Glomerular endothelial cell (primary cell): Measurements from ENCODE around the gene FAM53A. TPM values are rescaled to one million over a fixed set of nuclear protein-coding genes. Genes with fewer than 3 reads are reported as not detected.
"Not testable (repeated sequence)": the region's sequence is repeated elsewhere in the genome, so short reads cannot be mapped to it uniquely, and the experiment has no call there.

Experiments used
- DNase-seq: peaks from one replicate; pipeline ENCODE4 v3.0.0-alpha.2; 2011; ENCODE audit warnings: low read depth, low spot score; ENCODE audit errors: extremely low read depth
- total RNA-seq: library from RNA; depleted of rRNA; stranded (reverse); fragments of >200 nt; gene quantifications from 2 replicates; pipeline ENCODE4 v1.2.3, GENCODE V29; 2015

Gene FAM53A
- total RNA-seq, 1 donor from 2014 or later: 7.8 TPM

DNA sequence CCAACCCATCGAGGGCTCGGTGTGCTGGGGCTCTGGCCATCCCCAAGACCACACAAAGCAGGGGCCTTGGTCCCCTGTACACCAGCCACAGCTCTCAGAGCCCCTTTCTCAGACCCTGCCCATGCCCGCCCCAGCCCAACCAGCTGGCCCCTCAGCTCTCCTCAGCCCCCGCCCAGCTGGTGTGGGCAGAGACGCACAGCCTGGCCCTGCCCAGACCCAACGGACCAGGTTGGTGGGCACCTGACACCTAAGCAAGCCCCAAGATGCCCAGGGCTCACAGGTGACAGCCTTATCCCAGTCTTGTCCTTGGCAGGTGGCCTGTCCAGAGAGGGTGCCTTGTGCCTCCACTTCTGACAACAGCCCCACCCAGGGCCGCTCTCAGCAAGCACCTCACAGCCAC, 42.4 kb downstream of the FAM53A start:
- no peak for DNase-seq

DNA sequence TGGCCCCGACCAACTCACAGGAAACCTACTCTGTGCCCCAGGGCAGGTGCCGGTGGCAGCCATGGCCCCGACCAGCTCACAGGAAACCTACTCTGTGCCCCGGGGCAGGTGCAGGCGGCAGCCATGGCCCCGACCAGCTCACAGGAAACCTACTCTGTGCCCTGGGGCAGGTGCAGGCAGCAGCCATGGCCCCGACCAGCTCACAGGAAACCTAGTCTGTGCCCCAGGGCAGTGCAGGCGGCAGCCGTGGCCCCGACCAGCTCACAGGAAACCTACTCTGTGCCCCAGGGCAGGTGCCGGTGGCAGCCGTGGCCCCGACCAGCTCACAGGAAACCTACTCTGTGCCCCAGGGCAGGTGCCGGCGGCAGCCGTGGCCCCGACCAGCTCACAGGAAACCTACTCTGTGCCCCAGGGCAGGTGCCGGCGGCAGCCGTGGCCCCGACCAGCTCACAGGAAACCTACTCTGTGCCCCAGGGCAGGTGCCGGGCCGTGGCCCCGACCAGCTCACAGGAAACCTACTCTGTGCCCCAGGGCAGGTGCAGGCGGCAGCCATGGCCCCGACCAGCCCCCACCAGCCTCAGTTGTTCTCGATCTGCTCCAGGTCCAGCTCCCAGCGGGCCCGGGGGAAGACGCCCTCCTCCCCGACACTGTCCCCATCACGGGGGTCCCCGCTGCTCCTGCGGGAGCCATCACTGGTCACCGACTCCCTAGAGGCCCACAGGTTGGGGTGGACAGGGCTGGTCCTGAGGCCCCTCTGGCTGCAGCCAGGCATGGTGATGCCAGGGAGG, 43.2 kb downstream of the FAM53A start:
- DNase-seq: not testable (repeated sequence)

DNA sequence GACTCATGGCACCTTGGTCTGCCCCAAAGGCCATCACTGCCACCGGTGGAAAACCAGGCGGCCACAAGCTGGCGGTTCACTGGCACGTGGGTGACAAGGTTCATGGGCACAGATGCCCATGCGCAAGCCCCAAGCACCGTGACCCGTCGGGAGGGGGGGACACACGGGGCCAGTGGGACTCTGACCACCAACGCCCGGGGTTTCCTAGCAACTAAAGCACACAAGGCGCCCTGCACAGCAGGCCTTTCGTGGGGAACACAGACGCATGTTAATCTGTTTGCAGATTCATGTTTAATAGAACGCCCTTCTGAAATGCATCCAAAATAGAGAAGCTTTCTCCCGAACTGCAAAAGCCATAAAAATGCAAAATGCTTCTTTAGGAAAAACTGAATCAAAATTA, 43.9 kb downstream of the FAM53A start:
- DNase-seq: no peak

DNA sequence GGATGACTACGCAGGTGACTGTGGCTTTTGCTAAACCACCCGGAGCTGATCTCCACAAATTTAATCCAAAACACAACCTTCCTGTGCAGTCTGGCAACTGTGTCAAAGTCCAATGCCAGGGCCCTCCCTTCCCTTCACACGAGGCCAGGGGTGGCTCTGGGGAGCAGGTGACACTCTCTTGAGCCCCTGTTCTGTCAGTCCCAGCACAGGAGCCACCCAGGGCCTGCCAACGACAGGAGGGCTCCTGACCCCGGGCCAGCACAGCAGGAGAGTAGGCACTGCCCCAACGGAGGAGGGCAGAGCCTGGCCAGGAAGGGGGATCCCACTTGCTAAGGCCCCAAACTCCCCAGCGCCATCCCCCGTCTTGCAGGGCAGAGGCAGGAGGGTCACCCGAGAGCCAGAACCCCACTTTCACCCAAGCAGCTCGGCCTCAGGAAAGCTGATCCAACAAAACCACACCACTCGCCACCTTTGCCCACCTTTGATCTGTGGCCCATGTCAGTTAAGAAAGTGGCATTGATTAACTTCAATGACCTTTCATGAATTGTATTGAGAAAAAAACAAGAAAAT, 44.7 kb downstream of the FAM53A start:
- DNase-seq: no peak

DNA sequence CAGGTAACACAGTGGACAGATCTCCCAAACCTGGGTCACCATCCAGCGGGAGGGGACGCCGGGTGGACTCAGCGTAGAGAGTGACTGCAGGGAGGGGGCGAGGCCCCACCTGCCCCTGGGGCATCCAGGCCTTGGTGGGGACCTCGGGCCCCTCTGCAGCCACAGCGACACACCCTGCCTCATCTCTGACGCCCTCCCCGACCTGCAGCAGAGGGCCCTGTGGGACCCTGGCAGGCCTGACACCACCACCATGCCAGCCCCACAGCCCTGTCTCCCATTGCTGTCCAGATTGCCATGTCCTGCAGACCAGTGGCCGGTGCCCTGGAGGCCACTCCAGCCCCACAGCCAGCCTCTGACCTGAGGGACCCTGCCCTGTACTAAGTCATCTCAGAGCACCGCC, 45.2 kb downstream of the FAM53A start:
- no peak for DNase-seq

DNA sequence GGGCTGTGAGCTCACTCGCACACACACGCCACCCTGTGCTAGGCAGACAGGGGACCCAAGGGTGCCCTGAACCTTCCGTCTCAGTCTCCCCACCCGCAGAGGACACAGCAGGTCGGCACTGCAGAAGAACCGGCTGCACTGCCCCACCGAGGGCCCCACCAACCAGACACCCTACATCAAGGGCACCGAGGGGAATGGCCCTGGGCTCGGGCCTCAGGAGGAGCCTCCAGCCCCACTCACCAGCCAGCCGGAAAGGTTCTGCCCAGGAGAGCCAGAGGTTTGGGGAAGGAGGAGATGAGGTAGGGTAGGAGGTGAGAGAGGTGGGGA, 45.9 kb downstream of the FAM53A start:
- no peak for DNase-seq

DNA sequence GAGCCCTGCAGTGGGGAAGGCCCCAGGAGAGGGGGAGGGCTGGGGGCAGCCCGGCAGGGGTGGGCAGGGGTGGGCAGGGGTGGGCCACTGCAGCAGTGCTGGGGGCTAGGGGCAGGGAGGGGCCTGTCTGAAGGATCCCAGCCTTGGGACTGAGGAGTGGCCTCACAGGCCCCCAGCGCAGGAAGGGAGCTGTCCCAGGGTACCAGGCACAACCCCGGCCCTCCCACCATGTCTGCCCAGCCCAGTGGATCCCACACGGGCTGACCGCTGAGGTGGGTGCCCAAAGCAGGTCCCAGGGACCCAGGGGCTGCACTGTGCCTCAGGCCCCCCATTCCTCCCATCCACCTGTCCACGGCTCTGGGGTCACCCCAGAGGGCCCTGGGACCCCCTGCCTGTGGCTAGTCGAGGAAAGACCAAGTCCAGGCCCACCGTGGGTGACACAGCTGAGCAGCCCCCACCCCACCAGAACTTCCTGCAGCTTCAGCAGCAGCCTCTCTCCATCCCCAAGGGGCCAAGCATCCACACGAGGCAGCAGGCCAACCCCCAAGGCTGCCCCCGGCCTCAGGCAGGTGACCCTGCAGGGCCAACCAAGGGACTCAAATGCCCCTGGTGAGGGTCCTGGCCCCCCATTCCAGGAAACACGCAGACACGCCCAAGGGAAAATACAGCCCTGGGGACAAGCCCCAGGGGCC, 46.4 kb downstream of the FAM53A start:
- DNase-seq: no peak

DNA sequence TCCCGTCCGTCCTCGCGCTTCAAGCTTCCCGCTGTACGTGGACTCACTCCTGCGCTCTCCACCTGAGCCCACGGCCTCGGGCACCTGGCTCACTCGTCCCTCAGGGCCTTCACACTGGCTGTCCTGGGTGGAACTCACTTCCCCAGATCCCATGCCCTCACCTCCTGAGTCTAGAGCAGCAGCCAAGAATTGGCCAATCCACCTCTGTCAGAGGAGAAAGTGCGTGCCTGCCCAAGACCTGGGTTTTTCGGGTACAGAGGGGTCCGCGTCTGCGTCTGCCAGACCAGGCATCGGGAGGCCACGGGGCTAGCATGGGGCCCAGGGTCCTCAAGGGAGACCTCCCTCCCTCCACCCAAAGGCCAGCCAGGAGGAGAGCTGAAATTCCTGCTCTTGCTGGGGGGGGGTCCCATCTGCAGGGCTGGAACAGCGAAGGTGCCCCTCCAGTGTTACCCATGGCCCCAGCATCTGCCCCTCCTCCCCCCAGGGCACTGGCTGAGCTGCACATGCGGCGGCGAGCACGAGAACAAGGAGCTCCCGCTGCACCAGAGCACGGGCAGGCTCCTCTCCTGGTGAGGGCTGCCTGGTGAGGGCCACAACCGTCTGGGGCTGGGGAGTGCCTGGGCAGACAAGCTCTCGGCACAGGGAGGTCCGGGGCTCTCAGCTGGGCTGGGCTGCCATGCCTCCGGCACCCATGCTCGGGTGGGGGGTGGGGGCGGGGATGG, 47.5 kb downstream of the FAM53A start:
- no peak for DNase-seq

DNA sequence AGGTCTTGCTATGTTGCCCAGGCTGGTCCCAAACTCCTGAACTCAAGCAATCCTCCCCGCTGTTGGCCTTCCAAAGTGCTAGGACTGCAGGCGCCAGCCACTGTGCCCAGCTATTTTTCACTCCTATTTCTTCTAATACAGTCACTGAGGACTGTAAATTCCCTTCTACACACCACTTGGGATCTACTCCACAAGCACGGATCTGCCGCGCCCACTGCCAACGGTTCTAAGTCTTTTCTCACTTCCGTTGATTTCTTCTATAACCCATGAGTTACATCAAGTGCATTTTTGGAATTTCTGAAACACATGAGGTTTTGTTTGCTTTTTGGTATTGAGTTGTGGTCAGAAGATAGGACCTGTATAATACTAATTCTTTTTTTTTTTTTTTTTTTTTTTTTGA, 48.6 kb downstream of the FAM53A start:
- no peak for DNase-seq

DNA sequence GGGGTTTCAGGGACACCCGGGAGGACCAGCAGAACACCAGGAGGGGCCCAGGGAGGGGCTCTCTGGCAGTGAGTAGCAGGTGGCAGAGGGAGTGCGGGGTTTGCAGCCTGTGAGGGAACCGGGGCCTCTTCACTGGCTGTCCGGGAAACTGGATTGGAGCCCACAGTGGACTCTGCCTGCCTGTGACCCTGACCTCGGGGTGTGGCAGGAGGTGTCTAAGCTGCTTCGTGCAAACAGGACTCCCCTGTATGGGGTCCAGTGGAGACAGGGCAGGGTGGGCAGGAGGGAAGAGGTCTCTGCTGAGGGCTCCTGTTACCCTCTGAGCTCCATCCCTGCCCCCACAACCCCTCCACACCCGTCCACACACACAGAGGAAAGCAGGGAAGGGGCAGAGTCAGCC, 50.1 kb downstream of the FAM53A start:
- no peak for DNase-seq

DNA sequence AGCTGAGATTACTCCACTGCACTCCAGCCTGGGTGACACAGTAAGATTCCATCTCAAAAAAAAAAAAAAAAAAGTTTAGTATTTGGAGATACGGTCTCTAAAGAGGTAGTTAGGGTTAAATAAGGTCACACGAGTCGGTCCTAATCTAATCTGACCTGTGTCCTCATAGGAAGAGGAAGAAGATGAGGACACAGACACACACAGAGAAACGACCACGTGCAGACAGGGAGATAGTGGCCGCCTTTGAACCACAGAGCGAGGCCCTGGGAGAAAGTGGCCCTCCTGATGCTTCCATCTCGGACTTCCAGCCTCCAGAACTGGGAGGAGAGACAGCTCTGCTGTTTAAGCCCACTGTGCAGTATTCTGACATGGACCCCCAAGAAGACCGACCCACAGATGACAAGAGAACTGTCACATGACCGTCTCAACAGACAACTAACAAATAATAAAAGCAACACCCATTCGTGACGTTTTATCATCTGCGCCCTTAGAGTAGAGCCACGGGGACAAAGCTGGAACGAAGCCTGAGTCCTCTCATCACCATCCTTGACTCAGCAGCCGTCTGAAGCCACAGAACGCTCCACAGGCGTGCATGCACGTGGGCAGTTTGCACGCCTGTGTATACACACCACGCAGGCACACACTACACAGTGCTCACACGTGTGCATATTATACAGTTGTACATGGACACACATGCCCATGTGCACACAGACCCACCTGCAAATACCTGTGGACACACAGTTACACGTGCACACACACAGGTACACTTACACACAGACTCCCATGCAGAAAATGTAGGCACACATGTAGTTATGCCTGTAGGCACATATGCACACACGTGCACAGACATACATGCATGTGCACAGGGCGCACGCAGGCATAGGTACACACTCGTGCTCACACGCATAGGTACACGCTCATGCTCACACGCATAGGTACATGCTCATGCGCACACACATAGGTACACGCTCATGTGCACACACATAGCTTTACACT, 51.7 kb downstream of the FAM53A start:
- DNase-seq: no peak

DNA sequence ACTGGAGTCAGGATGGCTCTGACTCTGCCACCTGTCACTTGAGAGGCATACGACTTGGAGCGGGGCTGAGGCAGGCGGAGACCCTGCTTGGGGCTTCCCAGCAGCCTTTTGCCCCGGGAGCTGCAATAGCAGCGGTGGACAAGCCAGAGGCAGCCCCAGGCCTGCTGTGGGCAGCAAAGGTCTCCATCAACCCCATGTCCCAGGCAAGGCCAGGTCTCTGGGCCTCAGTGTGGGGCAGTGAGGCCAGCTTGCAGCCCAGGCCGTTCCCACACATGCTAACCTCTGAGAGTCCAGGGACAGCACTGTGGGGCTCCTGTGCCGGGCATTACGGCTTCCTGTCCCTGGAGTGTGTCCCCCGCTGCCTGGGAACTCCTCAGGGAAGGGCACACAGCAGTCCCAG, 53.0 kb downstream of the FAM53A start:
- DNase-seq: no peak

DNA sequence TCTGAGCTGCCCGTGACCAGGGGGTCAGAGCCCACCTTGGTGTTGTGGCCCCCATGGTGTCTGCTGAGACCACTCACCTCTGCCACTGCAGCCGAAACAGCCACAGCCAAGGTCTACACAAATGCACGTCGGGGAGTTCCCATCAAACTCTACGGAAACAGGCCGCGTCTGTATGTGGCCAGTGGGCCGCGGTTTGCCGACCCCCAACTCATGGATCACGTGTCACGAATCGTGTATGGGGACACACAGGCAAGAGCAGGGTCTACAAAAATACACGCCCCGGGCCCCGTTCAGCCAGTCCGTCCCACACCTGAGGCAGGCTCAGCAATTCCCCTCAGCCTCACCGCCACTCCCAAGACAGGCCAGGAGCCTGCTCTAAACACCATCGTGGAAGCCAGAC, 53.8 kb downstream of the FAM53A start:
- no peak for DNase-seq

DNA sequence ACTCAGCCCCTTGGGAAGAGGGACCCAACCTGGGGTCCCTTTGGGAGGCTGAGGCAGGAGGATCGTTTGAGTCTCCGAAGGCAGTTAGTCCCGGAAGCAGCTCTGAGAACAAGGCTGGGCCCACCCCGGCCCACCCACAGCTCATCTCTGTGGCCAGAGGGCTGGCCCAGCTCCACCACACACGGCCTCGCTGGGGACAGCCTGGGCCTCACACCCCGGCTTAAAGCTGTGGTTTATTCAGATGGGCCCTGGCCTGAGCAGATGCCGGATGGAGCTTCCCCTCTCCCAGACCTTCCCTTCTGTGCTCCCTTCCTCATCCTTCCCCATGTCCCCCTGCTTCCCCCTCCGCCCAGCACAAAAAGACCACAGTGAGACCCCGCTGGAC, 54.4 kb downstream of the FAM53A start:
- DNase-seq: no peak

DNA sequence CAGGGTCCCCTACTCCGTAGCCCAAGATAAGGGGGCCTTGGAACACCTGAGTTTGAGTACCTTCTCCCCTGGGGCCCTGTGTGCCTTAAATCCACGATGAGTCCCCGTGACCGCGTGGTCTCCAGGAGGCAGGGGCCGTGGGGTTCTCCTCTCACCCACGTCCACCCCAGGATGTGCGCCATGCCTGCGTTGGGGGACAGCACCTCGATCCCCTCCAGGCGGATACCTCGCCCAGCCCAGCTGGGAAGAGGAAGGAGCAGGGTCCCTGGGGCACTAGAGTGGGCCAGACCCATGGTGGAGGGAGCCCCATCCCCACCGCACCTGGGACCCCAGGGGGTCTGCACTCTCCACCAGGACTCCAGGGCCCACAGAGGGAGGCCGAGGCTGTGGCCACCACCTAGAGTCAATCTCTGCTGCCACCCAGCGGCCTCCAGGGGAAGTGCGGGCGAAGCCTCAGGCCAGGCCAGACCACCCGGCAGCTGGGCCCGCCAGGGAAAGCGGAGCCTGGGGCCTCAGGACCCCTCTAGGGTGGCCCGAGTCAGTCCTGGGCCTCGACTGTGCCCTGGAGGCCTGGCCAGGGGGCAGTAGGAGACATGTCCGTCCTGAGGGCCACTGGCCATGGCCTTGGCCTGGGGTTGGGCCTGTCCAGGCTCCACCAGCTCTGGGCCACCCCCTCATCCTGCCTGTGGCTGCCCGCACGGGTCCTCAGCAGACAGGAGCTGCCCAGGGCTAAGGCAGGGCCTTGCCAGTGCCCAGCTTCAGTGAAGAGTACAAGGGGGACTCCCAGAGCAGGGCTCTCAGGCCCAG, 55.0 kb downstream of the FAM53A start:
- no peak for DNase-seq

DNA sequence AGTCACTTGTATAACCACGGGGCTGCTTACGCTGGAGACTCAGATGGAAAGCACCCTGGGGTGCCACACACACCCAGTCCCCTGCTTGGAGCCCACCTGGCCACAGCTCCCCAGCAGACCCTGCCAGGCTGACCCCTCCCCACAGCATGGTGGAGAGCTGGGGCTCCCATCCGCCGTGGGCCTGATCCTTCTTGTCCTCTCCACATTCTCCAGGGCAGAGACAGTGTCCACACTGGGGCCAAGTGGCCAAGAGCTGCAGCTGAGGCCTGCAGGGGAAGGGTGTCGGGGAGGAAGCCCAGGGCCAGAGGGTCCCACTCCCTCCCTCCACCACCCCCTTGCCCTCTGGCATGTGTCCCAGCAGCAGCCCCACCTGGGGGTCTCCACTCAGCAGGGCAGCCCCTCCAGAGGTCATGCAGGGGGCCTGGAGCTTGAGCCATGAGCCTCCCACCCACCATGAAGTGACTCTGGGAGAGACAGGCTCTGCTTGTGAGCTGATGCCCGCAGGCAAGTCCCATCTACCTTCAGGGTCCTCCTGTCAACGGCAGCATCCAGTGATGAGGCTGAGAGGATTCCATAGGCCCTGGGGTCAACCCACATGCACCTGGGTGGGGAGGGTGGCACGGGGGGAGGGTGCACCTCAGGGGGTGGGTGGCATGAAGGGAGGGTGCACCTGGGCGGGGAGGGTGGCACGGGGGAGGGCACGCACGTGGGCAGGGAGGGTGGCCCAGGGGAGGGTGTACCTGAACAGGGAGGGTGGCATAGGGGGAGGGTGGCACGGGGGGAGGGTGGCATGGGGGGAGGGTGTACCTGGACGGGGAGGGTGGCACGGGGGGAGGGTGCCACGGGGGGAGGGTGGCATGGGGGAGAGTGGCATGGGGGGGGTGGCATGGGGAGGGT, 56.4 kb downstream of the FAM53A start:
- DNase-seq: no peak

DNA sequence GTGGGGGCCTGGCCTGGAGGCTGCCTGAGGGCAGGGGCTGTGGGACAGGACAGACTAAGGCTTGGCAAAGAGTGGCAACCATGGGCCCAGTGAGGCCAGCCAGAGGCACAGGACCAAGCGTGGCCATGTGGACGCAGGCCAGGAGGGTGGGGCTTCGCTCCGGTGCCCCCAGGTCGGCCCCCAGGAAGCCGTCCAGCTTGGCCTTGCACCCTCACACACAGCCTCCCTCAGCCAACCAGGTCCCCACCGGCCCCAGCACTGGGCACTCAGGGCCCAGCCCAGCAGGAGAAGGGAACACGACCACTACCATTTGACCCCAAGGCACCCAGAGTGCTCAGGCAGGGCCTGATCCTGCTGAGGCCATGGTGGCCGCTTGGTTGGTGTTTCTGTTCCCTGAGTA, 57.2 kb downstream of the FAM53A start:
- DNase-seq: no peak

DNA sequence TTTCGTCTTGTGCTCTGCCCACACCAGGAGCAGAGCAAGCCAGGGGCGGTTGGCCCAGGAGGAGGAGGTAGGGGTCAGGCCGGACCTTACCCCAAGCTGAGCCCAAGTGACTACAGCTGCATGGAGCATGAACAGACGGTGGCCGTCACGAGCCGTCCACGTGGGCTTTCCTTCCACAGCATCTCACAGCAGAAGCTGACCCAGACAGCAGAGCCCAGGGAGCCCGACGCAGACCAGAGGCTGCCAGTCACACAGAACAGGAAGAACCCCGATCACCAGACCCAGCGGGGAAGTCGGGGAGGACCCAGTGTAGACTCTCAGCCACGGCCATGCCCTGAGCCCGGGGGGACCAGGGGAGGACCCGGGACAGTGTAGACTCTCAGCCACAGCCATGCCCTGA, 58.0 kb downstream of the FAM53A start:
- no peak for DNase-seq
